Transverse colon (tissue), 4 donors: ENCODE measurements around the gene SLC22A31. TPM values are rescaled to one million over a fixed set of nuclear protein-coding genes. Genes with fewer than 3 reads are reported as not detected.

Experiments
- DNase-seq: peaks from one replicate; pipeline ENCODE4 v3.0.0-alpha.2; 2019
- H3K27ac ChIP-seq, 4 donors: fragments of 200-600 bp; sonication (generic); 2 replicates each; pipeline ENCODE4 v1.5.1; 2016 to 2018; ENCODE audit warnings: inconsistent platforms in 4 of 4
- H3K27me3 ChIP-seq: fragments of 200-600 bp; sonication (generic); 2 replicates; pipeline ENCODE4 v1.5.1; 2017; ENCODE audit warnings: inconsistent platforms
- H3K36me3 ChIP-seq, 4 donors: fragments of 200-600 bp; sonication (generic); 2 replicates each; pipeline ENCODE4 v1.5.1; 2017 to 2019; ENCODE audit warnings: inconsistent platforms in 4 of 4
- H3K4me1 ChIP-seq, 4 donors: fragments of 200-600 bp; sonication (generic); 2 replicates each; pipeline ENCODE4 v1.5.1; 2017 to 2020; ENCODE audit warnings: inconsistent platforms in 4 of 4
- H3K4me3 ChIP-seq, 4 donors: fragments of 200-600 bp; sonication (generic); 1 replicate in 1 of 4; 2 replicates in 3 of 4; pipeline versions ENCODE4 v1.5.1 to v1.6.1; 2017 to 2019; ENCODE audit warnings: inconsistent platforms in 4 of 4
- H3K9me3 ChIP-seq, 2 donors: fragments of 200-600 bp; sonication (generic); 2 replicates each; pipeline ENCODE4 v1.5.1; 2017 to 2019; ENCODE audit warnings: inconsistent platforms in 2 of 2
- CTCF ChIP-seq, 5 experiments: fragments of 200-600 bp in 3 of 5; fragments of 450-650 bp in 2 of 5; sonication (generic) in 3 of 5; IDR thresholded peaks; 1 replicate in 2 of 5; 2 replicates in 3 of 5; pipeline ENCODE4 v1.5.1; 2016 to 2017; ENCODE audit warnings: antibody characterized with exemption in 5 of 5, inconsistent platforms in 3 of 5, mild to moderate bottlenecking in 2 of 5, moderate library complexity in 1 of 5
- EP300 ChIP-seq: sonication (generic); formaldehyde crosslinking; IDR thresholded peaks from one replicate; pipeline ENCODE4 v1.6.1; 2017; ENCODE audit warnings: antibody characterized with exemption, low read depth
- POLR2A ChIP-seq: fragments of 450-650 bp; IDR thresholded peaks from one replicate; pipeline ENCODE4 v1.6.1; 2016; ENCODE audit warnings: antibody characterized with exemption, mild to moderate bottlenecking, moderate library complexity
- POLR2AphosphoS5 ChIP-seq, 3 donors: sonication (generic); formaldehyde crosslinking; IDR thresholded peaks; one replicate each; pipeline ENCODE4 v1.6.1; 2016; ENCODE audit warnings: antibody characterized with exemption in 3 of 3
- WGBS, 2 donors: methylation state at CpG; one replicate each; pipeline ENCODE4 v1.1.5; 2018; ENCODE audit warnings: low coverage in 1 of 2; 5-methylcytosine and 5-hydroxymethylcytosine counted together
- in situ Hi-C, 4 donors: fragments of 200-750 bp; cut with MboI; loops; one replicate each; pipeline versions ENCODE4 v1.15.0 to v1.15.1; 2017; ENCODE audit warnings: low sequenced_read_pairs in 3 of 4, low pct_ligation_motif_present in 1 of 4, low pct_unique_long_range_greater_than_20kb in 1 of 4
- intact Hi-C: fragments of 100-400 bp; cut with DNase I; formaldehyde crosslinking; loops from one replicate; pipeline ENCODE4 v1.15.1; 2023; ENCODE audit warnings: low total_unique reads
- total RNA-seq, 4 donors: library from RNA; depleted of rRNA; stranded (reverse); fragments of >200 nt; gene quantifications; one replicate each; pipeline ENCODE4 v1.1.0, GENCODE V29; 2016

SLC22A31 gene
- total RNA-seq, 4 donors from 2014 or later = 1.3 TPM; not detected in 3

- no peak overlapping the region for H3K27ac ChIP-seq
- no peaks in the 10 kb centered on the region for H3K9me3 ChIP-seq
- DNase-seq = no peak
- TF ChIP-seq CTCF (IDR thresholded peaks at IDR 0.05) (no peak), POLR2AphosphoS5 (IDR thresholded peaks at IDR 0.05) (no peak), EP300 (no peak), POLR2A (no peak)
- peaks cover 49% of the 10 kb centered on the region for H3K27me3 ChIP-seq
- WGBS, 2 donors = 84% methylated on average over 19 of the region's 21 CpGs; no CpG with 5 or more reads in 1 of the 2 donors
- in situ Hi-C loops (no loop called here), intact Hi-C loops (no loop called here)
- H3K36me3 ChIP-seq = no peaks in the 10 kb centered on the region
- H3K4me1 ChIP-seq = peaks cover 3 to 17% (median 9%) of the 10 kb centered on the region in 4 donors
- no peak overlapping the region for H3K4me3 ChIP-seq
Observed at GRCh38 chr16:89195521-89196171, 4.7 kb downstream of the SLC22A31 start.

GRCh38 chr16:89194340-89195311 is 5.7 kb downstream of the SLC22A31 start:
- in situ Hi-C loops = no loop called here
- H3K9me3 ChIP-seq = no peaks in the 10 kb centered on the region
- H3K4me1 ChIP-seq = peaks cover 0 to 9% (median 5%) of the 10 kb centered on the region in 4 donors
- no peak overlapping the region for H3K4me3 ChIP-seq
- peaks cover 38% of the 10 kb centered on the region for H3K27me3 ChIP-seq
- intact Hi-C loops = no loop called here
- no peaks in the 10 kb centered on the region for H3K36me3 ChIP-seq
- TF ChIP-seq CTCF (IDR thresholded peaks at IDR 0.05) (no peak), POLR2A (no peak), POLR2AphosphoS5 (IDR thresholded peaks at IDR 0.05) (no peak), EP300 (no peak)
- DNase-seq = no peak
- no peak overlapping the region for H3K27ac ChIP-seq
- WGBS, 2 donors = 70 to 79% methylated on average over 2 to 24 of the region's 45 CpGs

- intact Hi-C loops (no loop called here), in situ Hi-C loops (no loop called here)
- Histone ChIP-seq H3K36me3 (no peaks in the 10 kb centered on the region), H3K27ac (no peak overlapping the region), H3K4me1 (peaks cover 0 to 9% (median 5%) of the 10 kb centered on the region in 4 donors), H3K27me3 (peaks cover 29% of the 10 kb centered on the region), H3K9me3 (no peaks in the 10 kb centered on the region), H3K4me3 (no peak overlapping the region)
- TF ChIP-seq EP300 = no peak
- no peak for TF ChIP-seq POLR2AphosphoS5 (IDR thresholded peaks at IDR 0.05)
- no peak for TF ChIP-seq POLR2A
- no peak for TF ChIP-seq CTCF (IDR thresholded peaks at IDR 0.05)
- no peak for DNase-seq
- WGBS, 2 donors = 64% methylated on average over 19 of the region's 38 CpGs; no CpG with 5 or more reads in 1 of the 2 donors
Observed at GRCh38 chr16:89193576-89194293, 6.6 kb downstream of the SLC22A31 start.
